ENCODE results near the gene KIF17. TPM values are rescaled to one million over a fixed set of nuclear protein-coding genes. Genes with fewer than 3 reads are reported as not detected.

The KIF17 gene
- total RNA-seq, 1 experiment from 2014 or later: not detected

GRCh38 chr1:20700636-20701215 lies 17.1 kb downstream of the KIF17 start:
- in situ Hi-C loops (cut with HindIII; ENCODE audit: low pct_unique_long_range_greater_than_20kb, low sequenced_read_pairs): no loop called here

GRCh38 chr1:20699558-20699957 lies 18.2 kb downstream of the KIF17 start:
- no peak for DNase-seq (ENCODE audit: low read depth, low spot score)
- in situ Hi-C loops (cut with HindIII; ENCODE audit: low pct_unique_long_range_greater_than_20kb, low sequenced_read_pairs): no loop called here

More at GRCh38 chr1:20700636-20701215, 17.1 kb downstream of the KIF17 start:
- no peak for DNase-seq (ENCODE audit: low read depth, low spot score)

- in situ Hi-C loops (cut with HindIII; ENCODE audit: low pct_unique_long_range_greater_than_20kb, low sequenced_read_pairs): no loop called here
- DNase-seq (ENCODE audit: low read depth, low spot score): no peak
Observed at GRCh38 chr1:20698195-20698910, 19.5 kb downstream of the KIF17 start.

GRCh38 chr1:20697563-20697962 lies 20.2 kb downstream of the KIF17 start:
- in situ Hi-C loops (cut with HindIII; ENCODE audit: low pct_unique_long_range_greater_than_20kb, low sequenced_read_pairs): no loop called here
- no peak for DNase-seq (ENCODE audit: low read depth, low spot score)

GRCh38 chr1:20696397-20697333 lies 21.1 kb downstream of the KIF17 start:
- peak; percentile 84 for DNase-seq (ENCODE audit: low read depth, low spot score)
- in situ Hi-C loops (cut with HindIII; ENCODE audit: low pct_unique_long_range_greater_than_20kb, low sequenced_read_pairs): no loop called here

GRCh38 chr1:20695515-20695914 lies 22.3 kb downstream of the KIF17 start:
- no peak for DNase-seq (ENCODE audit: low read depth, low spot score)
- in situ Hi-C loops (cut with HindIII; ENCODE audit: low pct_unique_long_range_greater_than_20kb, low sequenced_read_pairs): no loop called here

GRCh38 chr1:20693623-20694022 lies 24.2 kb downstream of the KIF17 start:
- no peak for DNase-seq (ENCODE audit: low read depth, low spot score)
- in situ Hi-C loops (cut with HindIII; ENCODE audit: low pct_unique_long_range_greater_than_20kb, low sequenced_read_pairs): no loop called here

- DNase-seq (ENCODE audit: low read depth, low spot score): no peak
- in situ Hi-C loops (cut with HindIII; ENCODE audit: low pct_unique_long_range_greater_than_20kb, low sequenced_read_pairs): no loop called here
Observed at GRCh38 chr1:20691872-20692271, 25.9 kb downstream of the KIF17 start.

GRCh38 chr1:20689645-20690056 lies 28.2 kb downstream of the KIF17 start:
- in situ Hi-C loops (cut with HindIII; ENCODE audit: low pct_unique_long_range_greater_than_20kb, low sequenced_read_pairs): no loop called here

GRCh38 chr1:20686883-20687725 lies 30.7 kb downstream of the KIF17 start:
- no peak for DNase-seq (ENCODE audit: low read depth, low spot score)
- in situ Hi-C loops (cut with HindIII; ENCODE audit: low pct_unique_long_range_greater_than_20kb, low sequenced_read_pairs): no loop called here

More at GRCh38 chr1:20689645-20690056, 28.2 kb downstream of the KIF17 start:
- DNase-seq (ENCODE audit: low read depth, low spot score): no peak

GRCh38 chr1:20685741-20686140 lies 32.1 kb downstream of the KIF17 start:
- in situ Hi-C loops (cut with HindIII; ENCODE audit: low pct_unique_long_range_greater_than_20kb, low sequenced_read_pairs): no loop called here
- no peak for DNase-seq (ENCODE audit: low read depth, low spot score)

GRCh38 chr1:20685099-20685662 lies 32.6 kb downstream of the KIF17 start:
- in situ Hi-C loops (cut with HindIII; ENCODE audit: low pct_unique_long_range_greater_than_20kb, low sequenced_read_pairs): no loop called here
- no peak for DNase-seq (ENCODE audit: low read depth, low spot score)

- in situ Hi-C loops (cut with HindIII; ENCODE audit: low pct_unique_long_range_greater_than_20kb, low sequenced_read_pairs): no loop called here
- DNase-seq (ENCODE audit: low read depth, low spot score): no peak
Observed at GRCh38 chr1:20684651-20685050, 33.2 kb downstream of the KIF17 start.

GRCh38 chr1:20684050-20684620 lies 33.7 kb downstream of the KIF17 start:
- DNase-seq (ENCODE audit: low read depth, low spot score): no peak
- in situ Hi-C loops (cut with HindIII; ENCODE audit: low pct_unique_long_range_greater_than_20kb, low sequenced_read_pairs): no loop called here

GRCh38 chr1:20683614-20684013 lies 34.2 kb downstream of the KIF17 start:
- in situ Hi-C loops (cut with HindIII; ENCODE audit: low pct_unique_long_range_greater_than_20kb, low sequenced_read_pairs): no loop called here
- DNase-seq (ENCODE audit: low read depth, low spot score): no peak

- in situ Hi-C loops (cut with HindIII; ENCODE audit: low pct_unique_long_range_greater_than_20kb, low sequenced_read_pairs): no loop called here
- DNase-seq (ENCODE audit: low read depth, low spot score): no peak
Observed at GRCh38 chr1:20682571-20683236, 35.1 kb downstream of the KIF17 start.
